ENCODE measurements around the gene HDAC10.
"Not testable (repeated sequence)": the region's sequence is repeated elsewhere in the genome, so short reads cannot be mapped to it uniquely, and the experiment has no call there.

- TF ChIP-seq CTCF (IDR thresholded peaks at IDR 0.05); POLR2AphosphoS5 (IDR thresholded peaks at IDR 0.05; ENCODE audit: low read depth, low read length); TCF7L2 (IDR thresholded peaks at IDR 0.05; ENCODE audit: low read depth, low read length); REST (IDR thresholded peaks at IDR 0.05; ENCODE audit: insufficient read depth in 1 of 2, low read depth in 2 of 2, low read length in 1 of 2): not testable (repeated sequence)
These were observed 22.7 kb upstream of the HDAC10 start for GRCh38 chr22:50273781-50274180.
